HG03457 (cell line): ENCODE results near the gene NETO1.

ENCODE experiments used
- ATAC-seq: cut with Tn5 transposase; IDR thresholded peaks from one replicate; pipeline ENCODE4 v1.9.1; 2021; ENCODE audit warnings: moderate number of reproducible peaks; ENCODE audit not compliant: unreplicated experiment

NETO1 gene

GRCh38 chr18:72727776-72728175 lies 140.0 kb downstream of the NETO1 start:
- ATAC-seq = no peak

GRCh38 chr18:72727038-72727655 lies 140.6 kb downstream of the NETO1 start:
- ATAC-seq = no peak

- no peak for ATAC-seq
These were observed 141.6 kb downstream of the NETO1 start for GRCh38 chr18:72726201-72726600.

GRCh38 chr18:72721330-72721729 lies 146.5 kb downstream of the NETO1 start:
- ATAC-seq = no peak

- no peak for ATAC-seq
These were observed 147.7 kb downstream of the NETO1 start for GRCh38 chr18:72720116-72720515.

GRCh38 chr18:72704202-72704601 lies 163.6 kb downstream of the NETO1 start:
- no peak for ATAC-seq

- ATAC-seq = no peak
These were observed 166.7 kb downstream of the NETO1 start for GRCh38 chr18:72700961-72701710.

- ATAC-seq = no peak
These were observed 170.1 kb downstream of the NETO1 start for GRCh38 chr18:72697706-72698105.

GRCh38 chr18:72692595-72692994 lies 175.2 kb downstream of the NETO1 start:
- no peak for ATAC-seq
